GM03348 (cell line): ENCODE results near the gene LRCH1.
A peak's percentile ranks its signal among the peaks of the same experiment; 100 is the strongest.
"Not testable (repeated sequence)": the region's sequence is repeated elsewhere in the genome, so short reads cannot be mapped to it uniquely, and the experiment has no call there.

ENCODE experiments used
- DNase-seq: peaks from one replicate; pipeline ENCODE4 v3.0.0; 2012; ENCODE audit warnings: low spot score

Gene LRCH1

DNA sequence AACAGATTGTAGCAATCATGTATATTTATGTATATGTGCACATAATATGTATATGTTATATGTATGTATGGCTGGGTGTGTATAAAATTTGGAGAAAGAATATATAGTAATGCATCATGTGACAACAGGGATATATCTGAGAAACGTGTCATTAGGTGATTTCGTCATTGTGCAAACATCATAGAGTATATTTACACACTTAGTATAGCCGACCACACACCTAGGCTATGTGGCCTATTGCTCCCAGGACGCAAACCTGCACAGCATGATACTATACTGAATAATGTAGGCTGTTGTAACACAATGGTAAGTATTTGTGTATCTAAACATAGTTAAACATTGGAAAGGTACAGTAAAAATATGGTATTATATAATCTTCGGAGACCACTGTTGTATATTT lies 200.2 kb downstream of the LRCH1 start:
- no peak for DNase-seq

DNA sequence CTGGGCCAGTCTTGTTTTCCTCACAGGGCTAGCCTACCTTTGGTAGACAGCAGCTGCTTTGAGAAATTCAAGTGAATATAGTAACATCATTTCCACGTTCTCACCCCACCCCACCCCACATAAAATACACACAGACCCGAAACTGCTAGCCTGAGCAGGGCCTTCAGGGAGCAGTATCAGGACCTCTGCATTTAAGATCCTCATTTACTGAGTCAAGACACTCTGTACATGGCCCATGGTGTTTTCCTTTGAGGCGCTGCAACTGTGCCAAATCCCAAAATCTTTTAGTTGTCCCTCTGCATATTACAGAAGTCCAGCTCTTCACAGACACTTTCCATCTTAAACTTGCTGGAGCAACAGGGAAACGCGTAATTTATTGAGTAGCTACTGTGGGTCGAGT lies 200.9 kb downstream of the LRCH1 start:
- no peak for DNase-seq

DNA sequence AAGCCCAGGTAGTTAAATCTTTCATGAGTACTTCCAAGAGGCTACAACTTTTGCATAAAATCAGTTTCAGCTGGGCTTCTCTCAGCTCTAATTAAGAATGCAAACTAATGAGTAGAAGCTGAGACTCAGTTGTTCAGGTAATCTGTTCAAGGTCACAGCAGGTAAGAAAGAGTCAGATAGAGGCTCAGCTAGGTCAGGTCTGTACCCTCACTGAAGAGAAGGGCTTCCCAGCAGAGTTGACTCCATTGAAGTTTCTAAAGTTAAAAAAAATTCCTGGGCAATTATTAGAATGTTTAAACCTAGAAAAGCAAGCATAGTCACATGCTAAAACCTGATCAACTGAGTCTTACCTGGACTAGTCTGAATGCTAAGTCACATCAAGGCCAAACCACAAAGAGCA lies 201.8 kb downstream of the LRCH1 start:
- DNase-seq: no peak

DNA sequence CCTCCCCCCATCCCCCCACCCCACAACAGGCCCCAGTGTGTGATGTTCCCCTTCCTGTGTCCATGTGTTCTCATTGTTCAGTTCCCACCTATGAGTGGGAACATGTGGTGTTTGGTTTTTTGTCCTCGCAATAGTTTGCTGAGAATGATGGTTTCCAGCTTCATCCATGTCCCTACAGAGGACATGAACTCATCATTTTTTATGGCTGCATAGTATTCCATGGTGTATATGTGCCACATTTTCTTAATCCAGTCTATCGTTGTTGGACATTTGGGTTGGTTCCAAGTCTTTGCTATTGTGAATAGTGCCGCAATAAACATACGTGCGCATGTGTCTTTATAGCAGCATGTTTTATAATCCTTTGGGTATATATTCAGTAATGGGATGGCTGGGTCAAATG lies 202.5 kb downstream of the LRCH1 start:
- not testable (repeated sequence) for DNase-seq

DNA sequence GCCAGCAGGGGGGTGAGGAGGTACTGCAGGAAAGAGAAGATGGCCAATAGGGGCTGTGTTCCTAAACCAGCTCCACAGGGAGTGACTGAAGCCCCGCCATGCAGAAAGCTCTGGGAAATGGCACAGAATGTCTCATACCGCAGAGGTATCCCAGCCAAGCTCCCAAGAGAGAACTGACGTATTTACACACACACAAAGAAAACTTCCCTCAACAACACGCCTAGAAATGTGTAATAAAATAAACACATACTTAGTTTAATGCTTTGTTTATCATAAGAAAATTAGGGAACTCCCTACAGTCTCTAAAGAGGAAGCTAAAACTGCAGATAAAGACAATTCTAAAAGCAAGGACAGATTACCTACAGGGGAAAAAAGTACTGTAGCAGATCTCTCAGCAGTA lies 204.0 kb downstream of the LRCH1 start:
- no peak for DNase-seq

DNA sequence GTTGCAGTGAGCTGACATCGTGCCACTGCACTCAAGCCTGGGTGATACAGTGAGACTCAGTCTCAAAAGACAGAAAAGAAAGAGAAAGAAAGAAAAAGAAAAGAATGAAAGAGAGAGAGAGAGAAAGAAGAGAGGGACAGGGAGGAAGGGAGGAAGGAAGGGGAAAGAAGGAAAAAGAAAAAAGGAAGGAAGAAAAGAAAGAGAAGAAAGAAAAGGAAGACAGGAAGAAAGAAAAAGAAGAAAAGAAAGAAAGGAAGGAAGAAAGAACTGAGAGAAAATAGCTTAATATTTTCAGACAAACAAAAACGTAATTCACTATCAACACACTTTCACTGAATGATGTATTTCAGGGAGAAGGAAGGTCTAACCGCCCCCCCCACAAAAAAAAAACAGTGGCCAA lies 204.7 kb downstream of the LRCH1 start:
- DNase-seq: no peak

DNA sequence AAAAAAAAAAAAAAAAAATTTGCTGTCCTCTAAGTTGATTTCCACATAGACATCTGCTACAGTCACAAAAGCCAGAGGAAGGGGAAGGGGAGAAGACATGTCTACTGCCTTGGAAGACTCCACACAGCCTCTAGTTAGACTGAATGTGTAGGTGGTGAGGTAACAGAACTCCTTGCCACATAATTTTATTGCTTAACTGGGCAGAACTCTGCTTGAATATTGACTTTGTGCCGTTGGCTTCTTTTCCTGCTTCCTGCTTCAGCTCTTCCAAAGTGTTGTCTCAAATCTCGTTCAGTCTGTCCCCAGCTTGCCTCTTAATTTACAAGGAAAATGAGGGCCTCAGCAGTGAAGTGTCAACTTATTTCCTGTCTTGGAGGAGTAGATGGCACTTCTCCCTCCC lies 206.9 kb downstream of the LRCH1 start:
- peak; percentile 20 for DNase-seq

DNA sequence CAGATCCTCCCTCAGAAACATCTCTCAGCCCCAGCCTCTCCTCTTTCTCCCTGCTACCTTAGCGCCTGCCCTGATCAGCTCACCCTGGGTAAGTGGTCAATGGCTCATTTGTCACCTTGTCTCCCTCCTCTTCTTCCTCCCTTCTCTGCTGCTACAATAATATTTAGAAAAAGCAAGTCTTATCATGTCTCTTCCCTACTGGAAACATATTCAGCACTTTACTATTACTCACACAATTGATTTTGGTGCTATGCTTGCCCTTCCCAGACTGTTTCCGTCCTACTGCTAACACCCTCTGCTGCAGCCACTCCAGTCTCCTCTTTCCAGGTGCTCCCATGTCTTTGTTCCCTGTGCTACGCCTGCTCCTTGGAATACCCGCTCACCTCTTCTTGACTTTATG lies 208.2 kb downstream of the LRCH1 start:
- DNase-seq: no peak

DNA sequence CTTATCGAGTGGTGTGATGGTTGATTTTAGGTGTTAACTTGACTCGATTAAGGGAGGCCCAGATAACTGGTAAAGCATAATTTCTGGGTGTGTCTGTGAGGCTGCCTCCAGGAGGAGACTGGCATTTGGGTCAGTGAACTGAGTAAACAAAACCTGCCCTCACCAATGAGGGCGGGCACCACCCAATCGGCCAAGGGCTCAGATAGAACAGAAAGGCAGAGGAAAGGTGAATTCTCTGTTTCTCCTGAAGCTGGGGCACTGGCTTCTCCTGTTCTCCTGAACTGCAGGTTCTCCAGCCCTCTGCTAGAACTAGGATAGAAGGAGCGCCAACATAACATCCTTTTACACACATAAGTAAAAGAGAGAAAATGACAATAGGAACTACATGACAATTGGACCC lies 208.9 kb downstream of the LRCH1 start:
- DNase-seq: no peak

DNA sequence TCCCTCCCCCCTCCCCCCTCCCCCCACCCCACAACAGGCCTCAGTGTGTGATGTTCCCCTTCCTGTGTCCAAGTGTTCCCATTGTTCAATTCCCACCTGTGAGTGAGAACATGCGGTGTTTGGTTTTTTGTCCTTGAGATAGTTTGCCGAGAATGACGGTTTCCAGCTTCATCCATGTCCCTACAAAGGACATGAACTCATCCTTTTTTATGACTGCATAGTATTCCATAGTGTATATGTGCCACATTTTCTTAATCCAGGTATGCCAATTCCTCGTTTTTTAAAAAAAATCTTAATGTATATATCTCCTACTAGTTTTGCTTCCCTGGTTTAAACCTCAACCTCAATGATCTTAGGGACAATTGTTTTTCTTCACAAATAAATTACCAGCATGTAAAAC lies 217.0 kb downstream of the LRCH1 start:
- not testable (repeated sequence) for DNase-seq

DNA sequence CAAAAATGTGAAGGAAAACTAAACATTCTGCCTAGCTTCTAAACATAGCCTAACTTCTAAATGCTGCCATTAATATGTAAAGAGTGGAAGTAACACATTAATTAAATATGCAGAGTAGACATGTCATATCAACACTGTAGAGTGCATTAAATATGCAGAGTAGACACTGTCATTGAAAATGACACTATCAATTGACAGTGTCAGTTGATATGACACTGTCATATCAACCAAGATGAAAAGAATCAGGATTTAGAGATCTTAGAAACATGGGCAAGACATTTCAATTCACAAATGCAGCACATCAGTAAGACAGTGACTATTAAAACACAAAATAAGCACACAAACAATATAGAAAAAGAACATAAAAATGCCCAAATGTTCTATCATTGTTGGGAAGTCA lies 218.7 kb downstream of the LRCH1 start:
- DNase-seq: no peak

DNA sequence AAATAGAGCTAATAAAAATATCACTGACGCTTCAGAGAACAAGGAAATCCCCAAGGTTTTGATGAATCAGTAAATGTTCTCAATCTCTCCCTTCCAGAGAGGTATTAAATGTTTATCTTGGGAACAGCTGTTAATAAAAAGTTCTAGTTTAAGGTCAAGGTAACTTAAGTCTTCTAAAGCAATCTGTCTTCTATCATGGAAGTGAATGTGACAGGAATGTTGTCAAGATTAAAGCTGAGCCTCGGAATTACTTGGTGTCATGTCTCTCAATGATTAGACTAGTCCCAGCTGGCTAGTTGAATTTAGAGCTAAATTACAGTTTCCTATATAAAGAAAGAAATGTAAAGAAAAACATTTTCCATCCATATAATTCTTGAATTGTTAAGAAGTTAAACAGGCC lies 220.6 kb downstream of the LRCH1 start:
- no peak for DNase-seq

DNA sequence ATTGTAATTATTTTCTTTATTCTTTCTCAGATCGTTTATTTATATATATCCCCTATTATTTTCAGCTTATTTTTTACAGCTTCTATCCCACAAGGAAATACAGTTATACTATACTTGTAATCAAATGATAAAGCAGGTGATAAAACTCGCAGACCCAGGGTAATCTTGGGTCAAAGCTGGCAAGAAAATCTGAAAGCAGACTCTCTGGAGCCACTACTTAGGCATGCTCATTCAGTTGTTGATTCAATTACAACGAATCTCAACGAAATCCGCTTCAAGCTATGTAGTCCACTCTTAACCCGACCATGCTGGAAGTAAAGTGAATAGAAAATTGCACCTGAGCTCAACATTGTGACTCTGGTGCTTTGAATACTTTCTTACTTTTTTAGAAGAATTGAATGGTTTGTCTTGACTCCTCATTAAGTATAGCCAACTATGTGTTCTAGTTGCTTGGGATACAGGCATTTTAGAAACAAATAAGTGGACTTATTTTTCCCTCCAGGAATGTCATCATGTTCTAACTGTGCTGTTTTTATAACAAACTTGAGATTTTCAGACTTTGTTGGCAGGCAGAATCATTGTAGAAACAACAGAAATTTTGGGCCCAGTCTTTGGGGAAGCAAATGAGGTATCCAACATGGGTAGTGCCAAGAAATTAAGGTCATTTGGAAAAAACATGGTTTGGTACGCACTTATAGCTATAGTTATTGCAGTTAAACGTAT lies 222.6 kb downstream of the LRCH1 start:
- no peak for DNase-seq

DNA sequence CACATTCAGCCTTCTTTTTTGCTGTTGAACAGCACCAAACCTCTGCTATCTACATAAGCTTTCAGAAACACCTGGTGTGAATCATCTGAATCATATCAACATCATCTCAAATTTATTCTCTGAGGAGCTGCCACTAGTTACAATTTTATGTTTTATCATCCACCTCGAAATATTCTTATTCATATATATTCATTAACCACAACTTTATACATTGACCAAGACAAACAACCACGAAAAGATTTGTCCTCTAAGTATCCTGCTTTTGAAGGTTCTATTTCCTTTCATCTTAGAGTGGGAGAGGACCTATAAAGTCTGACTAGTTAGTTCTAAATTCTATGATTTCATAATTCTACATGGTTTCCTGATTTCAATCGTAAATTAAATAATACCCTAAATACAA lies 225.1 kb downstream of the LRCH1 start:
- DNase-seq: no peak

DNA sequence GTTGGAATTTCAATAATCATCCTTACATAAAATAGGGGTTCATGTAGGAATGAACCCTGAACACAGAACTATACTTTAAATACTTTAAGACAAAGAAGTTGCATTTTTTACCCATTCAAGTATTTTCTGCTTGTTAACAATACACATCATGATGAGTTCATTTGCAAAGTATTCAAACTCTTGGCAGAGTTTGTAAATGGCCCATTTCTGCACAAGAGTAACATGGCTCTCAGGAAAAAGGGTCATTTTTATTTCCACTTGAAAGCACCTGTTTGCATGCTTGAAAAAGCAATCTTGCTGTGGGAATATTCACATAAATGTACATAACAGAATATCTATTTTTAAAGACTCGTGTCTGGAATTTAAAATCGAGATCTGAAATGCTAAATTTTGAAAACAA lies 225.9 kb downstream of the LRCH1 start:
- DNase-seq: peak; percentile 16

DNA sequence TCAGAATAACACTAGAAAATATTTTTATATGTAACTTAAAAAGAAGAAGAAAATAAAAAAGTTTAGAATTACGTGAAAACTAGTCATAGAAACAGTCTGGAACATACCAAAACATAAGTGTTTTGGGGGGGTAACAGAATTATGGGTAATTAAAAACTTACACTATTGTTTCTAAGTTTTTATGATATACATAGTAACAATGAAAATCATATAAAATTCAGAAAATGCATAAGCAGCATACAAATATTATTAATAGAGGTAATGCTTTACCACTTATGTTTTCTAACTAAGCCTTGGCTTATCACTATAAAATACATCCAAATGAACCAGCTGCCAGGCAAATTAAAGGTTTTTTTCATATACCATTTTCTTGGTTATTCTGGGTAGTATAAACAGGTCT lies 229.1 kb downstream of the LRCH1 start:
- no peak for DNase-seq

DNA sequence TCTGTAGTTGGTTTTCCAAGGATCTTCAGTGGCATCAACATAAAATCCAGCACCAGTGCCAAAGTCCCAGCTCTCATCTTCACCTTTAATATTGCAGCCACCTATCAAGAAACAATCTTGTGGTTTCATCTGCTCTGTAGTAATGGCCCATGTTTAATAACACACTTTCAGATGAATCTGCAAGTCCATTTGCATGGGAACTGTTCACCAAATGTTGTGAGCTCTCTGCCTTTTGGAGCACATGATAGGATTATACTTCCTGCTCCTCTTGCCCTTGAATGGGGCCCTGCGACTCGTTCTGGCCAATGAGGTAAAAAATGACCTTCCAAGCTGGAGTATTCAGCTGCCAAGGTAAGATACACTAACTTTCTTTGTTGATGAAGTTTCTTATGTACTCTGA lies 229.7 kb downstream of the LRCH1 start:
- no peak for DNase-seq

DNA sequence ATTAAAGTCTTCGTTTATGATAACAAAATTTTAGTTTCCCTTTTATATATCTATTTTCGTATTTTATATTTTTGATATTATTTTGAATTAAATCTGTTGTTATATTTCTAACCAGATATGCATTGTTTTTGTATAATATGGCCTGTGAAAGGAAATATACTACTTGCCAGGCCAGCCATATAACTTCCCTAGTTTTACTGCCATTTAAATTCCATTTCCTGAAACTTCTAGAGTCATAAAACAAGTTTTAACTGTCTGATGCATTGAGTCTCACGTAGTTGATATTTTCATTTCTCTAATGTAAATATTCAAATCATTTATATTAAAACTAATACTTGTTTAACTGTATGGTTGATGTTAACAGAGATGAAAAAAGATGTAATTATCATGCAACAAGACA lies 230.5 kb downstream of the LRCH1 start:
- DNase-seq: no peak

DNA sequence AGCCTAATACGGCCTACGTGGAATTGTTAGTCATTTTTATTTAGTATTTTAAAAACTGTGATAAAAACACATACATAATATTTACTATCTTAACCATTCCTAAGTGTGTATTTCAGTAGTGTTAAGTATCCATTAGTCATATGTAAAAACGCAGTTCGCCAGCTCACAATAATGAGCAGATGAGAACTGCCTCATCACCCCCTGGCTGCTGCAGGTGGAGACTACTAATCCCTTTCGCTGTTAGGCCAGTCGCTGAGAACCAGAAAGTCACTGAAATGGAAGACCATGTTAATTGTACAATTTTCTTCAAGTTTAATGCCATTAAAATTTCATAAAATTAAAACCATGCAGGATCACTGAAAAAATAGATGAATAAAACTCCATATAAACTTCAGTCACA lies 242.4 kb downstream of the LRCH1 start:
- no peak for DNase-seq

DNA sequence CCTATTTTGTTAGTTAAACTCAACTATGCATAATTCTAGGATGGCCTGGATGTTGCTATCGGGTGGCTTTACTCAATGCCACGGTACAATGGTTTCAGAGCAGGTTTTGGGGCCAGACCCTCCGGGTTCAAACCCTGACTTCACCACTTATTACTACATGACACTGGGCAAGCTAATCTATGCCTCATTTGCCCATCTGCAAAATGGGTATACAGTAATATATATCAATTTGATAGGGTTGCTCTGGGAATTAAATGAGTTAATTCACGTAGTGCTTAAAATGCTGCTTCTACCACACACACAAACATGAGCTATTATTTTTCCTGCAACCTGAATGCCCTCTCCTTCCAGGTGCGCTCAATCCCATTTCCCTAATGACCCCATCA lies 243.2 kb downstream of the LRCH1 start:
- DNase-seq: no peak

DNA sequence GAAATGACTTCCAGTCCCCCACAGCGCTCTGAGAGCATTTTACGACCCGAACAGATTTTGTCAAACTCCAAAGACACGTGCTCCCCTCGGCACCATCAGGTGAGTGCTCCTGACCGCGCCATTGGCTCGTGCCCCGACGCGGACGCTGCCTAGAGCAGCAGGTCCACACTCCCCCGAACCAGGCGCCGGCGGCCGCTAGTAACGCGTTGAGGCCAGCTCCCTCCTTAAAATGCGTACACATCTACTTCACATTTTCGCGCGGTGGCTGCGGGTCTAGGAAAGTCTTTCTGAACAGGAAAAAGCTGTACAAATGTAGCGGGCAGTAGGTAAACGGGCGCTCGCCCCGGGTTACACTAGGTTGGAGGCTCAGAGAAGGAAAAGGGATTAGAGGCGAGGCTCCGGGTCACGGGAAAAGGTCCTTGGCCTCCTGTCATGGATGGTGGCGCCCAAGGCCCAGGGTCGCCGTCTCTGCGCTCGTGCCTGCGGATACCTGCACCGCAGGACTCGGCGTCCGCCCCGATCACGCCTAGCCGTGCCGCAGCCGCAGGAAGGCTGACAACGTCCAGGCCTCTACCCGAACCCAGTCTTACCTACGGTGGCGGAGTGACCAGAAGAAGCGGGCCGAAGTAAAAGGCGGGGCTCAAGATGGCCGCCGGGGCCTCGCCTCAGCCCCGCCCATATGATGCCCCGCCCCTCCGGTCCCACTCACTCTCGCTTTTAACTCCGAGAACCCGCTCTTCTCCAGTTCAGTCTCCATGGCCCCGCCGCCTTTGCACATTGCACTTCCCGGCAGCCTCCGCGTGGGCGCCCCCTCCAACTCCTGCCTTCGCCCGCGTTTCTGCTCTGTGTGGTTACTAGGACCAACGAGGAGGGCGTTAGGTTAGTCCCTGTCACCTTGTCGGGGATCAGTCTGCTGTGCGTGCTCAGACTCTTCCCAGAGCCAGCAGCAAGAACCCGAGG lies 243.8 kb downstream of the LRCH1 start, which contains the start of gene ESD:
TSS of gene ESD (minus strand) at position 647 of the 960 bp plus-strand sequence. CDS start 5,748 bp downstream, outside the sequence.
- DNase-seq: peak; percentile 96

DNA sequence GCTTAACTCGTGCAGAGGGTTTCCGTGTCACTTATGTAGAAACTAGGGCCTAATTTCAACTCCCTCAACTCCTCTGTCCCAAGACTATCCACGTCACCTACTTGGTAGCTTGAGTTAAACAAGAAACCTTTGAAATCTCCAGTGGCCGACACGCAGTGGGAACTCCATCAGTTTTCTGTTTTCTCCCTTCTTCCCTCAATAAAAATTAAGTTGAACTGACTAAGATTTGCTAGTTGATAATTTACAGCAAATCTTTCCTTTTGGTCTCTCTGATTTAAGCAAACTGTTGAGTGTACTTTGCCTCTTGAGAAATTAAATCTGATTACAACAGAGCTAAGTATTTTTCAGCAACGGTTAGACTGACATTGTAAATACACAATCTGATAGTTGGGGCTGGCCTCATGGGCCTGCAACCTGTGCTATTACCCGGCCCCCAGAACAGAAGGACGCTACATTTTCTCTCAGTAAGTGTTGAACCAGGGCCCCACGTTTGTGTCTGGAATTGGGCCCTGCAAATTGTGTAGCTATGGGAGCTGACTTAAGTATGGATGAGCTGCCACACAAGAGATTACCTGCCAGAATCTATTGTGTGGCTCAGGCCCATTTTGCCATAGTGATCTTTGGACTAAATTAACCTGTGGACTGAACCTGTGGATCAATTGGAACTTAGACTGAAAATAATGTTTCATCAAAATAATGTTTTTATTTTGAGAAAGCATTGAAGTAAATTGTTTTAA lies 244.7 kb downstream of the LRCH1 start:
- no peak for DNase-seq

DNA sequence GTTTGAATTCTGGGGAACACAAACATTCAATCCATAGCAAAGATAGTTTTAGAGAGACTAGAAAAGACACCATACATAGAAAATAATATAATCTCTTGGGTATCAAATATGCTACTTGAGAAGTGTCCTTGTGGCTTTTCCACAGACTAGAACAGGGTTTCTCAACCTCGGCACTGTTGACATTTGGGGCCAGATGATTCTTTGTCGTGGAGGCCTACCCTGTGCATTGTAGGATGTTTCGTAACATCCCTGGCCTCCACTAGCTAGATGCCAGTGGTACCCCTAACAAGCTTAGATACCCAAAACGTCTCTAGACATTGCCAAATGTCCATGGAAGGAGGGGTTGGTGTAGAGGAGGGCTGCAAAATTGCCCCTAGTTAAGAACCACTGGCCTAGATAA lies 246.2 kb downstream of the LRCH1 start:
- no peak for DNase-seq
